ENCODE results near the gene FOXI2. TPM values are rescaled to one million over a fixed set of nuclear protein-coding genes. Genes with fewer than 3 reads are reported as not detected.

FOXI2 gene
- total RNA-seq: not detected in 2 replicates

GRCh38 chr10:127736915-127737562 lies at the start of gene FOXI2:
TSS of gene FOXI2 (plus strand) at chr10:127737185. CDS start at chr10:127737274, 89 bp downstream.

Other genes starting within 250 kb of the FOXI2 start
- not detected in 2 replicates for gene NPS, start 187.9 kb upstream of the FOXI2 start, total RNA-seq
- 0.38 TPM in 1 of 2 replicates, not detected in the other for gene CLRN3, start 155.8 kb downstream of the FOXI2 start, total RNA-seq
- 28.8 and 265 TPM in 2 replicates for gene PTPRE, start 169.9 kb downstream of the FOXI2 start, total RNA-seq

Measured in bladder microvascular endothelial cell (primary cell).